MG63 (cell line): ENCODE results near the gene ZNF609. TPM values are rescaled to one million over a fixed set of nuclear protein-coding genes. Genes with fewer than 3 reads are reported as not detected.

Source experiments
- DNase-seq: peaks from one replicate; pipeline ENCODE4 v3.0.0-alpha.2; 2020
- H3K27me3 ChIP-seq: fragments of 250-450 bp; sonication (Bioruptor Pico); 2 replicates; pipeline ENCODE4 v1.5.1; 2020; ENCODE audit warnings: mild to moderate bottlenecking, moderate library complexity
- H3K36me3 ChIP-seq: fragments of 250-450 bp; sonication (Bioruptor Pico); 2 replicates; pipeline ENCODE4 v1.5.1; 2020; ENCODE audit warnings: mild to moderate bottlenecking, moderate library complexity
- H3K4me3 ChIP-seq: fragments of 250-450 bp; sonication (Bioruptor Pico); 2 replicates; pipeline ENCODE4 v1.5.1; 2020; ENCODE audit warnings: mild to moderate bottlenecking, moderate library complexity
- H3K9me3 ChIP-seq: fragments of 250-450 bp; sonication (Bioruptor Pico); 2 replicates; pipeline ENCODE4 v1.5.1; 2020; ENCODE audit warnings: mild to moderate bottlenecking, moderate library complexity
- total RNA-seq: library from RNA; depleted of rRNA; stranded (reverse); fragments of >200 nt; shearing (Covaris generic); gene quantifications from 2 replicates; pipeline ENCODE4 v1.2.3, GENCODE V29; 2014; ENCODE audit warnings: low replicate concordance

ZNF609 gene
- total RNA-seq, 1 experiment from 2014 or later = 7.1 TPM

DNA sequence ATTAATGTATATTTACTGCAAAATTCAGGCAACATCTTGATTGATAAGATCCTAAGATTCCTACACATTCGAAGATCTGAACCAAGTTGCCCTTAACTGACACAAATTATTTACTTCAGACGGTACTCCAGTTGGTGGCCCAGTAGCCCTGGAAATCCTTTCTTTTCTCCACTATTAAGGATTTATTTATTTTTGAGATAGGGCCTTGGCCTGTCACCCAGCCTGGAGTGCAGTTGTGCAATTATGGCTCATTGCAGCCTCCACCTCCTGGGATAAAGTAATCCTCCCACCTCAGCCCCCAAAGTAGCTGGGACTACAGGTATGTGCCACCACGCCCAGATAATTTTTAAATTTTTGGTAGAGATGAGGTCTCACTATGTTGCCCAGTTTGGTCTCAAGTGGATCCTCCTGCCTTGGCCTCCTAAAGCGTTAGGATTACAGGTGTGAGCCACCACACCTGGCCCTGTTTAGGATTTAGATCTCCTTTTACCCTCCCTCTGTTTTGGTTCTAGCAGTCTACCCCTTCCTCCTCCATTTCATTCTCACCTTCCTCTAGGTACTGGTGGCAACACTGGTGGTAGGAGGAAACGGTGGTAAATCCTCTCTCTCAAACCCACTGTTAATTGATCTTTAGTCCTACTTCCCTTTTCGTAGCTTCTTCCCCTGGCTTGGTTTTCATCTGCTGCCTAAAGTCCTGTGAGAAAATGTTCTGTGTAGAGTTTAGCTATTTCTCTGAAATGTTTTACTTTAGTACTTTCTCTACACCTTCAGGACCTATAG is 12.7 kb upstream of the ZNF609 start:
- peaks cover 14% of the 10 kb centered on the region for H3K36me3 ChIP-seq
- no peaks in the 10 kb centered on the region for H3K27me3 ChIP-seq
- no peak overlapping the region for H3K4me3 ChIP-seq
- no peaks in the 10 kb centered on the region for H3K9me3 ChIP-seq
- DNase-seq = no peak

GRCh38 chr15:64452988-64453688 is 7.2 kb upstream of the ZNF609 start:
- H3K36me3 ChIP-seq = peaks cover 6% of the 10 kb centered on the region
- H3K9me3 ChIP-seq = no peaks in the 10 kb centered on the region
- no peak overlapping the region for H3K4me3 ChIP-seq
- H3K27me3 ChIP-seq = no peaks in the 10 kb centered on the region
- peak; percentile 10 for DNase-seq

- Histone ChIP-seq H3K36me3 (peaks cover 6% of the 10 kb centered on the region), H3K4me3 (no peak overlapping the region), H3K9me3 (no peaks in the 10 kb centered on the region), H3K27me3 (no peaks in the 10 kb centered on the region)
- no peak for DNase-seq
Observed at GRCh38 chr15:64453689-64454037, 6.7 kb upstream of the ZNF609 start.

GRCh38 chr15:64454282-64454681 is 6.1 kb upstream of the ZNF609 start:
- H3K9me3 ChIP-seq = no peaks in the 10 kb centered on the region
- H3K27me3 ChIP-seq = no peaks in the 10 kb centered on the region
- no peak for DNase-seq
- H3K36me3 ChIP-seq = peaks cover 6% of the 10 kb centered on the region
- no peak overlapping the region for H3K4me3 ChIP-seq

DNA sequence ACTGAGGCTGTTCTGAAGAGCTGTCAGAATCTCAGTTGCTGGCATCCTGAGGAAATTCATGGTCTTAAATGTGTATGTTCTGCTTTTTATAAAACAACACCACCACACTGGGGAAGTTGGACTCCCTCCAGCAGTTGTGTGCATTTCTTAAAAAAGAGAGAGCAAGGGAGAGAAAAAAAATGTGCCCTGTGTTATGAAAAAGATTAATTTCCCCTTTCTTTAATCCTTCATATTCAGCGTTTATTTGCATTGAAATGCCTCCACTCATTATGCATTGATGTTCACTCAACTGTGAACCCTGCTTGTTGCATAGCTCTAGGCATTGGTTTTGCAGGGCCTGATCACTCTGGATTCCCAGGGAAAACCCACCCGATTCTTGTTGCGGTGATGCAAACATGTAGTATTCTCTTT is 4.4 kb upstream of the ZNF609 start:
- H3K4me3 ChIP-seq = no peak overlapping the region
- no peaks in the 10 kb centered on the region for H3K27me3 ChIP-seq
- DNase-seq = no peak
- H3K36me3 ChIP-seq = peaks cover 4% of the 10 kb centered on the region
- no peaks in the 10 kb centered on the region for H3K9me3 ChIP-seq

- no peak for DNase-seq
- peaks cover 4% of the 10 kb centered on the region for H3K36me3 ChIP-seq
- no peaks in the 10 kb centered on the region for H3K9me3 ChIP-seq
- H3K4me3 ChIP-seq = no peak overlapping the region
- H3K27me3 ChIP-seq = no peaks in the 10 kb centered on the region
Observed at GRCh38 chr15:64456634-64457108, 3.7 kb upstream of the ZNF609 start.

DNA sequence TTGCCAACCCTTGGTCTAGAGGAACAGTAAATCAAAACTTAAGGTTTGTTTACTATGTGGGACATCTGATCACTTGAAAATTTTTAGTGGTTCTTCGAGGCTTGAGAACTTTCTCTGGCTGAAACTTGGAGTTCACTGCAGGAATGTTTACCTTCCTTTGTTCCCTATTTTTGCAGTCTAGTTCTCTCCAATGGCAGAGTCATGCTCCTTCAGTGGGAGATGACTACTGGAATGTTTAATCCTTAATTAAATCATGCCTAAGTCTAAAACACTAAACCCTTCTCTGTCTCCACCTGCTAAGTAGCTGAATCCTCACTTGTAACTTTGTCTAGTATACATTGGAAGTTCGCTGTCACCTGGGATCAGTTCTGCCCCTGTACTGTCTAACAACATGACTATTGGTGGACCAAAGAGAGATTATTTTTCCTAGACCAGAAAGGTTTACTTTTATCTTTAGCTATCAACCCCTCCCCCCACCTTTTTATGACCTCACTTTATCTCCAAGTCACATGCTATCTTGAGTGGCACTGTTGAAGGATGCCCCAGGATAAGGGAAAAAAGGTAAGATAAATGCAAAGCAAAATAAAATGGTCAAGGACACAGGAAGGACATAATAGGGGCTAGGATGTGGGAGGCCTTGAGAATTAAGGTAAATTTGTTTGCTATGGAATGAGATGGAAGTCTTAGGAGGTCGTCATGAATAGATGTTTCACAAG is 1.2 kb upstream of the ZNF609 start:
- H3K27me3 ChIP-seq = no peaks in the 10 kb centered on the region
- no peaks in the 10 kb centered on the region for H3K9me3 ChIP-seq
- DNase-seq = no peak
- H3K36me3 ChIP-seq = peaks cover 6% of the 10 kb centered on the region
- H3K4me3 ChIP-seq = no peak overlapping the region

- Histone ChIP-seq H3K36me3 (peaks cover 7% of the 10 kb centered on the region), H3K4me3 (peak overlapping the region; percentile 56), H3K9me3 (no peaks in the 10 kb centered on the region), H3K27me3 (no peaks in the 10 kb centered on the region)
- peak; percentile 41 for DNase-seq
Observed at GRCh38 chr15:64460724-64461720, 644 bp downstream of the ZNF609 start.

DNA sequence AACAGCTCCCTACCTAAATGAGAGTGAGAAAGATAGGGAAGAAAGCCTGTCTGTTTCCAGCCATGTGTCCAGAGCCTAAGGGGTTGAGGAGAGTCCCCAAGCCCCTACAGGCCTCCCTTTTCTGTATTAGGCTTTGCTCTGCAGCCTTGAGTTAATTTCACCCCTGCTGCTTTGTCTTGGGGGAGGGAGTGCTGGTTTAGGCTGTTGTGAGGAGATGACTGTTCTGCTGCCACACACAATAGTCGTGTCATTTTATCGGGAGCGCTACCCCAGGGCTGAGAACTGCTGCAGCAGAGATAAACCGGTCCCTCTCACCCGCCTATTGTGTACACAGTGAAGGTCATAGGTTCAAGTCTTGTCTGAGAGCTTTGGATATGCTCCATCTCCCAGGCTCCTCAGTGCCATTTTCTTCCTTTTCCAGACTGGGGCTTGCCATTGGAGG is 1.4 kb downstream of the ZNF609 start:
- no peaks in the 10 kb centered on the region for H3K27me3 ChIP-seq
- H3K36me3 ChIP-seq = peaks cover 7% of the 10 kb centered on the region
- no peaks in the 10 kb centered on the region for H3K9me3 ChIP-seq
- peak overlapping the region; percentile 56 for H3K4me3 ChIP-seq
- DNase-seq = no peak

GRCh38 chr15:64462492-64462891 is 2.1 kb downstream of the ZNF609 start:
- Histone ChIP-seq H3K9me3 (no peaks in the 10 kb centered on the region), H3K4me3 (no peak overlapping the region)
- no peak for DNase-seq

GRCh38 chr15:64464276-64465005 is 4.1 kb downstream of the ZNF609 start:
- Histone ChIP-seq H3K4me3 (no peak overlapping the region), H3K27me3 (no peaks in the 10 kb centered on the region), H3K9me3 (no peaks in the 10 kb centered on the region), H3K36me3 (peaks cover 12% of the 10 kb centered on the region)
- DNase-seq = peak; percentile 10

More at GRCh38 chr15:64462492-64462891, 2.1 kb downstream of the ZNF609 start:
- Histone ChIP-seq H3K27me3 (no peaks in the 10 kb centered on the region), H3K36me3 (peaks cover 12% of the 10 kb centered on the region)

GRCh38 chr15:64466408-64467141 is 6.2 kb downstream of the ZNF609 start:
- H3K27me3 ChIP-seq = no peaks in the 10 kb centered on the region
- peaks cover 19% of the 10 kb centered on the region for H3K36me3 ChIP-seq
- DNase-seq = no peak
- no peak overlapping the region for H3K4me3 ChIP-seq
- no peaks in the 10 kb centered on the region for H3K9me3 ChIP-seq

DNA sequence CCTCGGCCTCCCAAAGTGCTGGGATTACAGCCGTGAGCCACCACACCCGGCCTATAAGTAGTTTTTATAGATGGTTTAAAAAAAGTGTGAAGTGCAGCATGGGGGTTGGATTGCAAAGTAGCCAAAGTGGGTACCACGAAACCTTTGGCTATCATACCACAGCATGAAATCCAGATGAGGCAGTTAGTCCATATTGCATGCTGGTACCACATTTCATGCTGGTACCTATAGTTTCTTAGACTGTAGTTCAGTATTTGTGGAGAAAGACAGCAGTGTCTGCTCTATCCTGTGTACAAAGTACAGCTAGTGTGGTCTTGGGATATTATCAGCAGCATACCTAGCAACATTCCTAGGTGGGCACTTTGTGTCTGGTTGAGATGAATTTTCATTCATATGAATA is 11.8 kb downstream of the ZNF609 start:
- no peaks in the 10 kb centered on the region for H3K27me3 ChIP-seq
- DNase-seq = no peak
- no peak overlapping the region for H3K4me3 ChIP-seq
- no peaks in the 10 kb centered on the region for H3K9me3 ChIP-seq
- peaks cover 8% of the 10 kb centered on the region for H3K36me3 ChIP-seq

DNA sequence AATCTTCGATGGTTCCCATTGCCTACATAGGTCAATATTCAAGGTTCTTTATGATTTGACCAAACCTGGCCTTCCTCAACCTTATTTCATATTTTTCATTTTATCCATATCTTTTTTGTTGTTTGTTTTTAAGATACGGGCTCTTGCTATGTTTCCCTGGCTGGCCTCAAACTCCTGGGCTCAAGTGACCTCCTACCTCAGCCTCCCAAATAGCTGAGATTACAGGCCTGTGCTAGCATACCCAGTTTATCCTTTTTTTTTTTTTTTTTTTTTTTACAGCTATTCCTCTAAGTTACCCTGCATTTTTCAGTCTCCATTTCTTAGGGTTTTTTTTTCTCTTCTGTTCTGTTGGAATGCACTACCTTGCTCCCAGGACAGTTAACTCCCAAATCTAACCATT is 14.5 kb downstream of the ZNF609 start:
- Histone ChIP-seq H3K9me3 (no peaks in the 10 kb centered on the region), H3K36me3 (peaks cover 7% of the 10 kb centered on the region), H3K27me3 (no peaks in the 10 kb centered on the region), H3K4me3 (no peak overlapping the region)
- DNase-seq = no peak

- Histone ChIP-seq H3K9me3 (no peaks in the 10 kb centered on the region), H3K4me3 (no peak overlapping the region), H3K36me3 (no peaks in the 10 kb centered on the region; the same call in none of the 2 replicates), H3K27me3 (no peaks in the 10 kb centered on the region)
- DNase-seq = no peak
Observed at GRCh38 chr15:64476550-64476949, 16.2 kb downstream of the ZNF609 start.
